GM12801 (cell line): ENCODE results near the gene EARS2.

ENCODE experiments used
- TF ChIP-seq, protein P1 (sequence below): IDR thresholded peaks from one replicate; pipeline ENCODE4 v1.5.1; 2011; ENCODE audit warnings: control low read depth; ENCODE audit not compliant: insufficient read length; ENCODE audit errors: extremely low read depth

EARS2 gene

DNA sequence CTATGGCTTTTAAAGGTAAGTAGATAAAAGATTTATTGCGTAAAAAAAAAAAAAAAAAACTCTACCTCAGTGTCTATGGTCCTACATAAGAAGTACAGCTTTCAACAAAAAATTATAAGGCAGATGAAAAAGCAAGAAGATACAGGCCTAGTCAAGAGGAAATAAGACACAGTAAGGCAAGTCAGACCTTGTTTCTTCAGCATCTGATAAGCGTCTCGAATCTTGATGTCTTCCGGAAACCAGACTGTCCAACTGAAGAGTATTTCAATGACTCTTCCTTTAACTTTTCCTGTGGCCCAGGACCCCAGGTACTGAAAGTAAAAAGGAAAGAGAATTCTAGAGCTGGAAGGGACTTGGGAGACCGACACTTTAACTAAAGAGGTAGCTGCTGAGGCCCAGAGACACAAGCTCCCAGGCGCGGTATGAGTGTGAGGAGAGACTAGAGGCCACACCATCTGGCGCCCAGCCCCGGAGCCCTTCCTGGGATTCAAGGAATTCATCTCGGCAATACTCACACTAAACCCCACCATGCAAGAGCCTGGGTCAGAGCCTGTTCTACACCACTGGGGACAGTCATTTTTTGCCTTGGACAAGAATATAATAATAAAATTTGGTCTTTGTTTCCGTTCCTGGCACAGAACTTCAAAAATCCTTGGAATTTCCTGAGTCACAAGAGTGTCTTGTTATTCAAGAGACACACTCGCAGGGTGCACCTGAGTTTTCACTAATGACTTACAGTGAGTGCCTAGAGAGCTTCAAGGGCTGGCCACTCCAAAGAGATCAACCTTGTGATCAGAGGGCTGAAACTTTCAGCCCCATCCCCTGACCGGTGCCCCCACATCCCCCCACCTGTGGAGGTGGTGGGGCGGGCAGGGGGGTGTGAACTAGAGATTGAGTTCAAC, 65.4 kb downstream of the EARS2 start:
- TF ChIP-seq, protein P1, sequence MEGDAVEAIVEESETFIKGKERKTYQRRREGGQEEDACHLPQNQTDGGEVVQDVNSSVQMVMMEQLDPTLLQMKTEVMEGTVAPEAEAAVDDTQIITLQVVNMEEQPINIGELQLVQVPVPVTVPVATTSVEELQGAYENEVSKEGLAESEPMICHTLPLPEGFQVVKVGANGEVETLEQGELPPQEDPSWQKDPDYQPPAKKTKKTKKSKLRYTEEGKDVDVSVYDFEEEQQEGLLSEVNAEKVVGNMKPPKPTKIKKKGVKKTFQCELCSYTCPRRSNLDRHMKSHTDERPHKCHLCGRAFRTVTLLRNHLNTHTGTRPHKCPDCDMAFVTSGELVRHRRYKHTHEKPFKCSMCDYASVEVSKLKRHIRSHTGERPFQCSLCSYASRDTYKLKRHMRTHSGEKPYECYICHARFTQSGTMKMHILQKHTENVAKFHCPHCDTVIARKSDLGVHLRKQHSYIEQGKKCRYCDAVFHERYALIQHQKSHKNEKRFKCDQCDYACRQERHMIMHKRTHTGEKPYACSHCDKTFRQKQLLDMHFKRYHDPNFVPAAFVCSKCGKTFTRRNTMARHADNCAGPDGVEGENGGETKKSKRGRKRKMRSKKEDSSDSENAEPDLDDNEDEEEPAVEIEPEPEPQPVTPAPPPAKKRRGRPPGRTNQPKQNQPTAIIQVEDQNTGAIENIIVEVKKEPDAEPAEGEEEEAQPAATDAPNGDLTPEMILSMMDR: no peak

DNA sequence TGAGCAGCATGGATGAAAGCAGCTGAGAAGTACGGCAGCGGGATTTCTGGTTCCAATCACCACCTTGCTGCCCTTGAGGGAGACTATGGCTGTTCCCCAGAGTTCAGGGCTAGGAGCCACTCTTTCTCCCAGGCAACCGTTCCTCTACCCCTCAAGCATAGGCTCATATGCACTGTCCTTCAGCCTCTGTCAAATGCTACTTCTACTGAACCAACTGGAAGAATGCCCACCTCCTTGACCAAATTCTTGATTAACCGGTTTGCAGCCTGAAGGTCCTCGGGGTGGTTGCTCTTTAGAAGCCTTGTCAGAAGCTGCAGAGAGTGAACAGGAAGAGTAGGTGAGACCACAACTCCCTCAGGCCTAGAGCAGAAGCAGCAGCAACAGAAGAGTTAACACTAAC, 70.7 kb downstream of the EARS2 start:
- TF ChIP-seq, protein P1: no peak

DNA sequence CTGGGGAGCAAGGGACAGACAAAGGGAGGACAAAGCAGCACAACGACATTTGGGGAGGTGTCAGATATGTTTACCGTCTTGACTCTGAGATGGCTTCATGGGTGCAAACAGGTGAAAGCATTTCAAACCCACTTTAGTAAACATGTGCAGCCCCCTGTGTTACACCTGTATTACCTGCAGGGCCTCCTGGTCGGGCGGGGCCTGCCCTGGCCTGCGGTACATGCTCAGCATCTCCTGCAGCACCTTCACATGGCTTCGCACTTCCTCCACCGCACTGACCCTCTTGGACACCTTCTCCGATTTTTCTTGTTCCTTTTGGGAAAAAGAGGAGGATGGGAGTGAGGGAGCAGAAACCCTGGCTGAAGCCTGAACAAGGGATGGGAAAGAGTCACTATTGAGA, 71.3 kb downstream of the EARS2 start:
- TF ChIP-seq, protein P1: no peak

GRCh38 chr16:23485257-23485614, 71.9 kb downstream of the EARS2 start:
- TF ChIP-seq, protein P1: no peak

DNA sequence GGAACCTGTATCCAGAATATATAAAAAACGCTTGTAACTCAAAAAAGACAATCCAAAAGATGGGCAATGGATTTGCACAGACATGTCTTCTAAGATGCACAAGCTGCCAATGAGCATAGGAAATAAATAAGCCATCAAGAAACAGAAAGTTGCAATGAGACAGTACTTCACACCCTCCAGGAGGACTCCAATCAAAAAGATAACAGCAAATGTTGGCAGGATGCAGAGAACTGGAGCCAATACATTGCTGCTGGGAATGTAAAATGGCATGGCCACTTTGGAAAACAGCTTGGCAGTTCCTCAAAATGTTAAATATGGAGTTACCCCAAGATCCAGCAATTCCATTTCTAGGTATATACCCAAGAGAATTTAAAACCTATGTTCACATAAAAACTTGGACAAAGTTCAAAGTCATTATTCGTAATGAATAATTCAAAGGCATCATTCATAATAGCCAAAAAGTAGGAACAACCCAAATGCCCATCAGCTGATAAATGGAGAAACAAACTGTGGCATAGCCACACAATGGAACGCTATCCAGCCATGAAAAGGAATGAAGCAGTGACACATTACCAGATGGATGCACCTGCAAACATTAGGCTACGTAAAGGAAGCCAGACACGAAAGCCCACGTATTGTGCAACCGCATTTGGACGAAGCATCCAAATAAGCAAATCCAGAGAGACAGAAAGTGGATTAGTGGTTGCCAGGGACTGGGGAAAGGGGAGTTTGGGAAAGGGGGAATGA, 72.5 kb downstream of the EARS2 start:
- TF ChIP-seq, protein P1: no peak

- TF ChIP-seq, protein P1: no peak
Observed at GRCh38 chr16:23482778-23483177, 74.4 kb downstream of the EARS2 start.

- TF ChIP-seq, protein P1: no peak
Observed at GRCh38 chr16:23480257-23480656, 76.9 kb downstream of the EARS2 start.
